H1 (cell line): ENCODE measurements around the gene CSRNP3. TPM values are rescaled to one million over a fixed set of nuclear protein-coding genes. Genes with fewer than 3 reads are reported as not detected.

Experiments
- CTCF ChIA-PET: fragments of 300-600 bp; sonication (Branson Sonifier 250); formaldehyde crosslinking; loops from one replicate; lab custom pipeline; 2021; ENCODE audit not compliant: partially characterized antibody; lab: Charles Lee
- POLR2A ChIA-PET: fragments of 300-600 bp; sonication (Branson Sonifier 250); formaldehyde crosslinking; loops from one replicate; lab custom pipeline; 2021; ENCODE audit warnings: inconsistent platforms; ENCODE audit not compliant: partially characterized antibody; lab: Charles Lee
- DNase-seq, 2 experiments: peaks; one replicate each; pipeline versions ENCODE4 v3.0.0 to v3.0.0-alpha.2; 2010 to 2022; ENCODE audit warnings: low spot score in 2 of 2, low read depth in 1 of 2, mixed read lengths in 1 of 2
- FAIRE-seq: peaks from 2 replicates; lab custom pipeline; 2011; peaks lifted over from hg19 to GRCh38; lab: Jason Lieb, UNC
- H2AFZ ChIP-seq: 2 replicates; pipeline ENCODE4 v1.8.1; 2012; ENCODE audit warnings: low read length, inconsistent platforms
- H2AK5ac ChIP-seq: 2 replicates; pipeline ENCODE4 v1.6.1; 2013; ENCODE audit warnings: low read depth, low read length
- H2BK120ac ChIP-seq: replicated peaks from 2 replicates; pipeline ENCODE3; 2013; ENCODE audit warnings: low read depth, low read length, inconsistent platforms
- H2BK12ac ChIP-seq: 2 replicates; pipeline ENCODE4 v1.6.1; 2013; ENCODE audit warnings: low read depth, low read length
- H2BK15ac ChIP-seq: 2 replicates; pipeline ENCODE4 v1.6.1; 2013; ENCODE audit warnings: low read length
- H2BK20ac ChIP-seq: 2 replicates; pipeline ENCODE4 v1.6.1; 2013; ENCODE audit warnings: low read length
- H2BK5ac ChIP-seq: 2 replicates; pipeline ENCODE4 v1.6.1; 2013; ENCODE audit warnings: low read depth, low read length
- H3K14ac ChIP-seq: 2 replicates; pipeline ENCODE4 v1.6.1; 2013; ENCODE audit warnings: inconsistent platforms; ENCODE audit not compliant: insufficient read length
- H3K18ac ChIP-seq: 2 replicates; pipeline ENCODE4 v1.6.1; 2013; ENCODE audit warnings: low read length; ENCODE audit errors: extremely low read depth
- H3K23ac ChIP-seq: 2 replicates; pipeline ENCODE4 v1.6.1; 2013; ENCODE audit warnings: inconsistent platforms; ENCODE audit not compliant: insufficient read length
- H3K23me2 ChIP-seq: 2 replicates; pipeline ENCODE4 v1.6.1; 2013; ENCODE audit warnings: low read depth, low read length
- H3K27ac ChIP-seq: 2 replicates; pipeline ENCODE4 v1.6.1; 2011; ENCODE audit warnings: low read depth, low read length, inconsistent platforms
- H3K27me3 ChIP-seq, 4 experiments: replicated peaks in 1 of 4; 1 replicate in 1 of 4; 2 replicates in 3 of 4; pipeline versions ENCODE4 v1.6.1 to v1.8.1; 2011 to 2013; ENCODE audit warnings: low read length in 3 of 4, mild to moderate bottlenecking in 3 of 4, inconsistent platforms in 2 of 4, mixed read lengths in 2 of 4, moderate library complexity in 1 of 4; ENCODE audit not compliant: control insufficient read depth in 3 of 4, insufficient read depth in 3 of 4; ENCODE audit errors: extremely low read depth in 1 of 4
- H3K36me3 ChIP-seq, 4 experiments: 2 replicates each; pipeline versions ENCODE4 v1.6.1 to v1.8.1; 2011 to 2013; ENCODE audit warnings: mild to moderate bottlenecking in 4 of 4, low read length in 3 of 4, moderate library complexity in 2 of 4, control low read depth in 1 of 4, inconsistent platforms in 1 of 4; ENCODE audit not compliant: insufficient read depth in 4 of 4, control insufficient read depth in 2 of 4
- H3K4ac ChIP-seq: replicated peaks from 2 replicates; pipeline ENCODE3; 2013; ENCODE audit warnings: low read length, low read depth, mixed read lengths, inconsistent platforms; ENCODE audit not compliant: insufficient read length
- H3K4me1 ChIP-seq, 4 experiments: replicated peaks in 1 of 4; 1 replicate in 1 of 4; 2 replicates in 3 of 4; pipeline versions ENCODE4 v1.6.1 to v1.8.1; 2011 to 2013; ENCODE audit warnings: low read length in 3 of 4, inconsistent platforms in 2 of 4, mixed read lengths in 1 of 4; ENCODE audit not compliant: insufficient read depth in 4 of 4, control insufficient read depth in 3 of 4
- H3K4me2 ChIP-seq, 2 experiments: 2 replicates each; pipeline versions ENCODE4 v1.6.1 to v1.8.1; 2011 to 2013; ENCODE audit warnings: low read depth in 2 of 2, low read length in 2 of 2, control low read depth in 1 of 2, inconsistent platforms in 1 of 2, mild to moderate bottlenecking in 1 of 2; ENCODE audit not compliant: insufficient read depth in 1 of 2
- H3K4me3 ChIP-seq, 4 experiments: fragments of 200-600, 300-600 bp in 1 of 4; sonication (generic), shearing (Covaris generic), sonication (Bioruptor Twin) in 1 of 4; 2 replicates each; pipeline versions ENCODE4 v1.5.1 to v1.8.1; 2011 to 2016; ENCODE audit warnings: low read length in 4 of 4, low read depth in 3 of 4, control low read depth in 2 of 4, inconsistent platforms in 2 of 4, mild to moderate bottlenecking in 2 of 4, mixed read lengths in 1 of 4, moderate library complexity in 1 of 4; ENCODE audit not compliant: insufficient read depth in 2 of 4; ENCODE audit errors: extremely low read depth in 1 of 4
- H3K56ac ChIP-seq: replicated peaks from 2 replicates; pipeline ENCODE3; 2013; ENCODE audit warnings: low read depth, mild to moderate bottlenecking, mixed read lengths, low read length, inconsistent platforms; ENCODE audit not compliant: insufficient read length
- H3K79me1 ChIP-seq: 2 replicates; pipeline ENCODE4 v1.6.1; 2013; ENCODE audit warnings: low read depth, low read length, control low read depth
- H3K79me2 ChIP-seq, 2 experiments: 2 replicates each; pipeline versions ENCODE4 v1.6.1 to v1.8.1; 2012 to 2013; ENCODE audit warnings: low read length in 2 of 2, mild to moderate bottlenecking in 2 of 2, inconsistent platforms in 1 of 2; ENCODE audit not compliant: insufficient read depth in 2 of 2, control insufficient read depth in 1 of 2
- H3K9ac ChIP-seq, 4 experiments: replicated peaks in 1 of 4; 1 replicate in 1 of 4; 2 replicates in 3 of 4; pipeline versions ENCODE4 v1.6.1 to v1.8.1; 2011 to 2013; ENCODE audit warnings: low read depth in 3 of 4, low read length in 3 of 4, control low read depth in 2 of 4, mild to moderate bottlenecking in 2 of 4, moderate library complexity in 2 of 4, inconsistent platforms in 1 of 4; ENCODE audit errors: extremely low read depth in 1 of 4
- H3K9me3 ChIP-seq, 2 experiments: 2 replicates each; pipeline versions ENCODE4 v1.6.1 to v1.8.1; 2012 to 2013; ENCODE audit warnings: mild to moderate bottlenecking in 2 of 2, moderate library complexity in 2 of 2, control low read depth in 1 of 2, inconsistent platforms in 1 of 2, low read depth in 1 of 2, low read length in 1 of 2, mixed read lengths in 1 of 2; ENCODE audit not compliant: insufficient read depth in 2 of 2
- H4K20me1 ChIP-seq, 2 experiments: replicated peaks in 1 of 2; 2 replicates each; pipeline versions ENCODE3 to v1.8.1; 2011 to 2013; ENCODE audit warnings: inconsistent platforms in 2 of 2, low read length in 2 of 2, mild to moderate bottlenecking in 1 of 2; ENCODE audit not compliant: insufficient read depth in 2 of 2, control insufficient read depth in 1 of 2
- H4K5ac ChIP-seq: 2 replicates; pipeline ENCODE4 v1.6.1; 2013; ENCODE audit warnings: low read length, low read depth, mixed read lengths, inconsistent platforms; ENCODE audit not compliant: insufficient read length
- H4K8ac ChIP-seq: 2 replicates; pipeline ENCODE4 v1.8.0; 2013; ENCODE audit warnings: mild to moderate bottlenecking, moderate library complexity, low read length, inconsistent platforms; ENCODE audit not compliant: insufficient read depth; ENCODE audit errors: extremely low read depth
- H4K91ac ChIP-seq: replicated peaks from 2 replicates; pipeline ENCODE3; 2013; ENCODE audit warnings: low read length, mixed read lengths, inconsistent platforms; ENCODE audit not compliant: insufficient read length
- ATF3 ChIP-seq: IDR thresholded peaks from 2 replicates; pipeline ENCODE4 v1.6.1; 2011; ENCODE audit warnings: low read depth, mild to moderate bottlenecking, low read length; ENCODE audit not compliant: insufficient read depth
- CBX5 ChIP-seq: fragments of 300-800, 300-1000 bp; sonication (generic); IDR thresholded peaks from 2 replicates; pipeline ENCODE4 v1.7.1; 2016; ENCODE audit warnings: antibody characterized with exemption, low read length, low read depth
- EP300 ChIP-seq, 2 experiments: IDR thresholded peaks; 1 replicate in 1 of 2; 2 replicates in 1 of 2; pipeline ENCODE4 v1.6.1; 2011 to 2012; ENCODE audit warnings: low read depth in 2 of 2, low read length in 2 of 2, mild to moderate bottlenecking in 2 of 2, borderline replicate concordance in 1 of 2, inconsistent platforms in 1 of 2, moderate library complexity in 1 of 2
- MAFK ChIP-seq: IDR thresholded peaks from 2 replicates; pipeline ENCODE4 v1.6.1; 2012; ENCODE audit warnings: low read depth, mild to moderate bottlenecking, improper control_type of control experiment, low read length
- PHF8 ChIP-seq: fragments of 200-600 bp; sonication (generic); conservative IDR thresholded peaks from 2 replicates; pipeline ENCODE4 v1.7.1; 2012; ENCODE audit warnings: low read depth, mild to moderate bottlenecking, inconsistent platforms, low read length, moderate library complexity
- POLR2A ChIP-seq, 2 experiments: IDR thresholded peaks; 1 replicate in 1 of 2; 2 replicates in 1 of 2; pipeline ENCODE4 v1.6.1; 2011; ENCODE audit warnings: low read depth in 2 of 2, low read length in 2 of 2, mild to moderate bottlenecking in 2 of 2; ENCODE audit errors: control extremely low read depth in 1 of 2
- RNF2 ChIP-seq: fragments of 200-900, 300-1000 bp; sonication (generic); IDR thresholded peaks from 2 replicates; pipeline ENCODE4 v1.7.1; 2016; ENCODE audit warnings: borderline replicate concordance, low read depth, mild to moderate bottlenecking, antibody characterized with exemption, low read length; ENCODE audit not compliant: poor library complexity, severe bottlenecking; ENCODE audit errors: missing control alignments
- TCF12 ChIP-seq: IDR thresholded peaks from 2 replicates; pipeline ENCODE4 v1.6.1; 2011; ENCODE audit warnings: low read depth, mild to moderate bottlenecking, low read length
- WGBS, 2 experiments: shearing (Covaris generic) in 1 of 2; methylation state at CpG; one replicate each; pipeline versions ENCODE4 v1.1.6 to v1.1.7; 2013 to 2015; ENCODE audit warnings: low lambda C conversion rate in 2 of 2, mixed read lengths in 2 of 2, inconsistent platforms in 1 of 2, low coverage in 1 of 2, missing lambda C conversion rate in 1 of 2; ENCODE audit not compliant: insufficient replicate concordance in 2 of 2, insufficient coverage in 1 of 2, insufficient read length in 1 of 2; ENCODE audit errors: extremely low coverage in 1 of 2, missing lambda C conversion rate in 1 of 2; 5-methylcytosine and 5-hydroxymethylcytosine counted together
- polyA plus RNA-seq, 7 experiments: library from polyadenylated mRNA; depleted of rRNA in 3 of 7; stranded (reverse) in 5 of 7; unstranded in 2 of 7; fragments of >200 nt in 5 of 7; fragments of 200-250 nt in 2 of 7; gene quantifications; 1 replicate in 5 of 7; 2 replicates in 1 of 7; 4 replicates in 1 of 7; pipeline versions ENCODE4 v1.2.1 to v1.2.3, GENCODE V29; 2011 to 2013; ENCODE audit warnings: missing spikeins in 2 of 7, mixed read lengths in 2 of 7
- total RNA-seq: library from RNA; stranded (reverse); fragmentation: NEBNext Ultra II Directional; extraction: Animal tissue kit (Norgen Biotek cat#: 25700); gene quantifications from 2 replicates; pipeline ENCODE4 v1.2.1, GENCODE V29; 2021

Gene CSRNP3
- total and polyA plus RNA-seq, 2 of the 8 experiments (the other 6 are each of a cell fraction or from before 2014, with no cell fraction given), result 1.3 to 6.5 TPM

DNA sequence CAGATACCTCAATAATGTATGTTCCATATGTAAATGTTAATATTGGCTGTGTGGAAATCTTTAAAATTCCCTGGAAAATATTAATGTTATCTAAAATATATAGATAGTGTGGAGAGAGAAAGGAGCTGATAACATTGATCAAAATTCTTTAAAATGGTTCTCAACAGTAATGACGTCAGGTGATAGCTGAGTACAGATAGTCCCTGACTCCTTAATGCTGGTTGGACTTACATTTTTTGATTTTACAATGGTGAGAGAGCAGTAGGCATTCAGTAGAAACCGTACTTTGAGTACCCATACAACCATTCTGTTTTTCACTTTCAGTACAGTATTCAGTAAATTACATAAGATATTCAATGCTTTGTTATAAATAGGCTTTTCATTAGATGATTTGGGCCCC lies 177.9 kb downstream of the CSRNP3 start:
- no peak overlapping the region for H3K9ac ChIP-seq

More for the DNA sequence above, 177.9 kb downstream of the CSRNP3 start:
- Histone ChIP-seq H3K14ac (no peak overlapping the region), H3K27me3 (no peaks in the 10 kb centered on the region), H3K56ac (no peak overlapping the region), H3K9me3 (no peaks in the 10 kb centered on the region), H3K79me1 (no peaks in the 10 kb centered on the region), H3K4ac (no peak overlapping the region), H3K36me3 (peaks cover 0 to 3% (median 0%) of the 10 kb centered on the region in 4 experiments; a peak in 1 of 8 replicates), H4K5ac (no peak overlapping the region), H3K4me3 (no peak overlapping the region), H3K79me2 (no peaks in the 10 kb centered on the region), H3K4me1 (no peaks in the 10 kb centered on the region), H4K91ac (no peak overlapping the region), H2BK120ac (no peak overlapping the region), H3K27ac (no peak overlapping the region), H2BK5ac (no peak overlapping the region), H2BK12ac (no peak overlapping the region), H4K8ac (no peak overlapping the region), H3K18ac (no peak overlapping the region), H3K23ac (no peak overlapping the region), H2AFZ (no peak overlapping the region), H3K23me2 (no peaks in the 10 kb centered on the region), H3K4me2 (no peak overlapping the region), H2BK15ac (no peak overlapping the region), H2BK20ac (no peak overlapping the region), H4K20me1 (no peaks in the 10 kb centered on the region), H2AK5ac (no peak overlapping the region)
- TF ChIP-seq TCF12, result no peak
- no peak for TF ChIP-seq POLR2A (IDR thresholded peaks at IDR 0.05; ENCODE audit: control extremely low read depth in 1 of 2, low read depth in 2 of 2, low read length in 2 of 2)
- TF ChIP-seq CBX5, result no peak
- TF ChIP-seq PHF8, result no peak
- no peak for TF ChIP-seq ATF3
- TF ChIP-seq MAFK, result no peak
- TF ChIP-seq EP300 (IDR thresholded peaks at IDR 0.05; ENCODE audit: borderline replicate concordance in 1 of 2, low read depth in 2 of 2, low read length in 2 of 2), result no peak
- TF ChIP-seq RNF2, result no peak
- DNase-seq (no peak), FAIRE-seq (no peak)
- 85% methylated on average over 2 of the region's 2 CpGs; no CpG with 5 or more reads in 1 of the 2 experiments for WGBS, 2 experiments
- ChIA-PET CTCF (interaction anchor here (0.6 kb wide), 1 partner anchor 457 kb away, joined by 3 read pairs; no protein-coding TSS in a partner anchor), POLR2A (no interaction called here)
